ENCODE results near the gene VHLL.

VHLL gene

DNA sequence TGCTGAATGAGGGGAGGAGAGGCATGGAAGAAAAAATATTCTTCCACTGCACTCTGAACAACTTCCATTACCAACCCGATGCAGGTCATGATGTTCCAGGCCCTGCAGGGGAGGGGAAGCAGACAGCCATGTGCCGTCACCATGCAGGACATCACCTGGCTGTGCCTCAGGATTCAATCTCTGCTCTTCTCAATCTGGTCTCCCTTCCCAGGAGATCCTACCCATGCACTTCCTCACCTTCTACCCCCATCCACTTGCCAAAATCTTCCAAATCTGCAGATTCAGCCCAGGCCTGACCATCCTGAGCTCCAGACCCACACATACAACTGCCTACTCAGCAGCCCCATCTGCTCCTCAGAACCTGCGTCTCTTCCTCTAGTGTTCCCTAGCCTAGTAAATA lies 45.5 kb downstream of the VHLL start:
- DNase-seq (ENCODE audit: low read depth): no peak

DNA sequence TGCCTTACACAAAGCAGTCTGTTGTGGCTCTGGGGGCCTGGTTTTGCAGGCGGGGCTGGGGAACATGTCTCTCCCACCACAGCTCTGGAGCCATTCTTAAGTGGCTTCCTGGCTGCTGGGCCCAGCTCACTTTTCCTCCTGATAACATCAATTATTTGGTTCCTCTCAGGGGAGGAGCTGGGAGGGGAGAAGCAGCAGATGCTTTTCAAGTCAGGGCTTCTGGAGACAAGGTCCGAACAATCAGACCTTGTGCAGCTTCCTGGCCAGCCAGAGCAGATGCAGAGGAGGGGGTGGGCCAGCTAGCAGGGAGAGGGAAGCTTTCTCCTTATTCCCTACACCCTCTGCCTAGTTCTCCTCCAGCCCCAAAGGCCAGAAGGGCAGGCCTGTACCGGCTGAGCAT lies 47.6 kb downstream of the VHLL start:
- DNase-seq (ENCODE audit: low read depth): no peak

DNA sequence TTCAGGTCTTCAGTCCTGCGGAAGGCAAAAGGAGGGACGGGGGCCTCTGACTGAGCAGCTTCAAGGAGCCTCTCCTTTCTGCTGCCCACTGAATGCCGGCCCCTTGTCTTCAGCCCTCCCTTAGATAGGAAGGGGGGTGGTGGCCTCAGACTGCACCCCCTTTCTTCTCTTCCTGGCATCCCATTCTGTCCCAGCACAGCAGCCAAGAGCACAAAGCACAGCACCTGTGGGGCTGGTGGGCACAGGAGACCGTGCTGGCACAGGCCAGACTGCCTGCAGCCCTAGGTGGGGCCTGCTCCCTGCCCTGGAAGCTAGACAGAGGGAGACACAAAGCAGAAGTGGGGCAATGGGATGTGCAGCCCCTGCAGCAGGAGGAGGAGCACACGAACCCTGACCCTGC lies 49.5 kb downstream of the VHLL start:
- DNase-seq (ENCODE audit: low read depth): no peak
